ENCODE data around the gene PIR. TPM values are rescaled to one million over a fixed set of nuclear protein-coding genes. Genes with fewer than 3 reads are reported as not detected.

Gene PIR
- total and polyA plus RNA-seq, 2 of the 8 experiments (the other 6 are each of a cell fraction or from before 2014, with no cell fraction given), result 6.4 to 10.3 TPM

GRCh38 chrX:15492469-15492868, 664 bp downstream of the PIR start:
- Histone ChIP-seq H2AK5ac (ENCODE audit: low read depth, low read length) (no peak overlapping the region), H3K56ac (replicated peaks; ENCODE audit: insufficient read length, low read depth, low read length) (no peak overlapping the region), H3K9me3 (ENCODE audit: insufficient read depth in 2 of 2, low read depth in 1 of 2, low read length in 1 of 2) (no peaks in the 10 kb centered on the region), H4K91ac (replicated peaks; ENCODE audit: insufficient read length, low read length) (no peak overlapping the region), H3K4me1 (replicated peaks in 1 of 4; ENCODE audit: control insufficient read depth in 3 of 4, insufficient read depth in 4 of 4, low read length in 3 of 4) (no peaks in the 10 kb centered on the region), H2BK12ac (ENCODE audit: low read depth, low read length) (no peak overlapping the region), H2AFZ (ENCODE audit: low read length) (peak overlapping the region; percentile 59; the same call in 1 of the 2 replicates), H3K79me1 (ENCODE audit: low read depth, low read length) (no peaks in the 10 kb centered on the region), H3K27me3 (replicated peaks in 1 of 4; ENCODE audit: control insufficient read depth in 3 of 4, extremely low read depth in 1 of 4, insufficient read depth in 3 of 4, low read length in 3 of 4) (no peaks in the 10 kb centered on the region), H3K27ac (ENCODE audit: low read depth, low read length) (no peak overlapping the region), H3K4me3 (ENCODE audit: extremely low read depth in 1 of 4, insufficient read depth in 2 of 4, low read depth in 3 of 4, low read length in 4 of 4) (peak overlapping the region in 2 of 4 experiments; percentile 32 to 72; a peak in 4 of 8 replicates), H4K5ac (ENCODE audit: insufficient read length, low read depth, low read length) (no peak overlapping the region), H3K18ac (ENCODE audit: extremely low read depth, low read length) (no peak overlapping the region), H2BK15ac (ENCODE audit: low read length) (no peak overlapping the region), H3K23me2 (ENCODE audit: low read depth, low read length) (no peaks in the 10 kb centered on the region; the same call in 1 of the 2 replicates), H2BK20ac (ENCODE audit: low read length) (no peak overlapping the region), H3K9ac (replicated peaks in 1 of 4; ENCODE audit: extremely low read depth in 1 of 4, low read depth in 3 of 4, low read length in 3 of 4) (no peak overlapping the region), H3K36me3 (ENCODE audit: control insufficient read depth in 2 of 4, insufficient read depth in 4 of 4, low read length in 3 of 4) (no peaks in the 10 kb centered on the region), H3K14ac (ENCODE audit: insufficient read length) (no peak overlapping the region), H4K20me1 (replicated peaks in 1 of 2; ENCODE audit: control insufficient read depth in 1 of 2, insufficient read depth in 2 of 2, low read length in 2 of 2) (no peaks in the 10 kb centered on the region), H3K79me2 (ENCODE audit: control insufficient read depth in 1 of 2, insufficient read depth in 2 of 2, low read length in 2 of 2) (no peaks in the 10 kb centered on the region), H3K23ac (ENCODE audit: insufficient read length) (no peak overlapping the region), H3K4ac (replicated peaks; ENCODE audit: insufficient read length, low read depth, low read length) (no peak overlapping the region), H2BK120ac (replicated peaks; ENCODE audit: low read depth, low read length) (no peak overlapping the region), H2BK5ac (ENCODE audit: low read depth, low read length) (no peak overlapping the region), H4K8ac (ENCODE audit: extremely low read depth, insufficient read depth, low read length) (no peak overlapping the region), H3K4me2 (ENCODE audit: insufficient read depth in 1 of 2, low read depth in 2 of 2, low read length in 2 of 2) (peak overlapping the region; percentile 58 to 74)
- ChIA-PET CTCF (ENCODE audit: partially characterized antibody) (interaction anchor here (0.7 to 1.5 kb wide), 8 partner anchors 11 to 151 kb away, joined by 3 to 7 read pairs (median 4); no protein-coding TSS in a partner anchor), POLR2A (ENCODE audit: partially characterized antibody) (interaction anchor here (1.3 kb wide), 1 partner anchor 10 kb away, joined by 5 read pairs; no protein-coding TSS in a partner anchor)
- 72% methylated on average over 5 of the region's 5 CpGs; no CpG with 5 or more reads in 1 of the 2 experiments for WGBS, 2 experiments (ENCODE audit: extremely low coverage in 1 of 2, insufficient coverage in 1 of 2, insufficient read length in 1 of 2, insufficient replicate concordance in 2 of 2, low coverage in 1 of 2, low lambda C conversion rate in 2 of 2, missing lambda C conversion rate in 1 of 2)
- TF ChIP-seq CTBP2 (IDR thresholded peaks at IDR 0.05; ENCODE audit: borderline replicate concordance, insufficient read depth, insufficient read length, low read length) (no peak), GTF2F1 (IDR thresholded peaks at IDR 0.05; ENCODE audit: borderline replicate concordance, low read depth, low read length) (no peak), SP1 (IDR thresholded peaks at IDR 0.05; ENCODE audit: low read depth, low read length) (no peak), ATF2 (IDR thresholded peaks at IDR 0.05; ENCODE audit: low read length) (no peak), KDM4A (IDR thresholded peaks at IDR 0.05; ENCODE audit: low read depth, low read length, severe bottlenecking) (no peak), PHF8 (conservative IDR thresholded peaks at IDR 0.05; ENCODE audit: low read depth, low read length) (no peak)
- DNase-seq (ENCODE audit: low read depth in 1 of 2, low spot score in 2 of 2) (no peak), FAIRE-seq (no peak)

All from H1 (cell line).